Measurements from ENCODE around the gene HECTD4.

The HECTD4 gene

GRCh38 chr12:112389228-112389627, 7.0 kb upstream of the HECTD4 start:
- H3K36me3 Mint-ChIP-seq (ENCODE audit: low read depth) = no peaks in the 10 kb centered on the region
- peaks cover 14% of the 10 kb centered on the region for H3K4me1 Mint-ChIP-seq
- H3K27me3 Mint-ChIP-seq (ENCODE audit: low read depth) = peaks cover 7% of the 10 kb centered on the region

GRCh38 chr12:112386726-112387125, 4.5 kb upstream of the HECTD4 start:
- no peak overlapping the region for H3K4me3 Mint-ChIP-seq
- peaks cover 14% of the 10 kb centered on the region for H3K4me1 Mint-ChIP-seq

More at GRCh38 chr12:112389228-112389627, 7.0 kb upstream of the HECTD4 start:
- Mint-ChIP-seq H3K9me3 (no peaks in the 10 kb centered on the region), H3K4me3 (peak overlapping the region in 1 of 3 experiments; percentile 26), H3K27ac (no peak overlapping the region)
- no peak for TF ChIP-seq CTCF (IDR thresholded peaks at IDR 0.05; ENCODE audit: unreplicated experiment in 3 of 3)

GRCh38 chr12:112382866-112383265, 635 bp upstream of the HECTD4 start:
- Mint-ChIP-seq H3K4me3 (peak overlapping the region; percentile 86 to 96 (median 93)), H3K27ac (peak overlapping the region; percentile 87 to 92 (median 91)), H3K9me3 (no peaks in the 10 kb centered on the region), H3K27me3 (ENCODE audit: low read depth) (peaks cover 3% of the 10 kb centered on the region), H3K36me3 (ENCODE audit: low read depth) (peaks cover 7% of the 10 kb centered on the region), H3K4me1 (peaks cover 37% of the 10 kb centered on the region)
- no peak for TF ChIP-seq CTCF (IDR thresholded peaks at IDR 0.05; ENCODE audit: unreplicated experiment in 3 of 3)

More at GRCh38 chr12:112386726-112387125, 4.5 kb upstream of the HECTD4 start:
- no peak for TF ChIP-seq CTCF (IDR thresholded peaks at IDR 0.05; ENCODE audit: unreplicated experiment in 3 of 3)
- peak overlapping the region in 2 of 3 experiments; percentile 66 to 84 for H3K27ac Mint-ChIP-seq
- H3K36me3 Mint-ChIP-seq (ENCODE audit: low read depth) = no peaks in the 10 kb centered on the region
- H3K9me3 Mint-ChIP-seq = no peaks in the 10 kb centered on the region
- peaks cover 7% of the 10 kb centered on the region for H3K27me3 Mint-ChIP-seq (ENCODE audit: low read depth)

- peak overlapping the region; percentile 88 to 97 (median 96) for H3K27ac Mint-ChIP-seq
- peak overlapping the region; percentile 98 to 100 (median 98) for H3K4me3 Mint-ChIP-seq
- H3K36me3 Mint-ChIP-seq (ENCODE audit: low read depth) = peaks cover 9% of the 10 kb centered on the region
- H3K27me3 Mint-ChIP-seq (ENCODE audit: low read depth) = no peaks in the 10 kb centered on the region
- TF ChIP-seq CTCF (IDR thresholded peaks at IDR 0.05; ENCODE audit: unreplicated experiment in 3 of 3) = no peak
- peaks cover 30% of the 10 kb centered on the region for H3K4me1 Mint-ChIP-seq
- H3K9me3 Mint-ChIP-seq = no peaks in the 10 kb centered on the region
These were observed 787 bp downstream of the HECTD4 start for GRCh38 chr12:112381406-112381882.

GRCh38 chr12:112380663-112381405, 1.4 kb downstream of the HECTD4 start:
- peaks cover 11% of the 10 kb centered on the region for H3K36me3 Mint-ChIP-seq (ENCODE audit: low read depth)
- TF ChIP-seq CTCF (IDR thresholded peaks at IDR 0.05; ENCODE audit: unreplicated experiment in 3 of 3) = no peak

More at GRCh38 chr12:112380663-112381405, 1.4 kb downstream of the HECTD4 start:
- Mint-ChIP-seq H3K9me3 (no peaks in the 10 kb centered on the region), H3K27me3 (ENCODE audit: low read depth) (no peaks in the 10 kb centered on the region), H3K4me1 (peaks cover 28% of the 10 kb centered on the region), H3K4me3 (peak overlapping the region; percentile 98 to 100 (median 98)), H3K27ac (peak overlapping the region; percentile 88 to 97 (median 96))

All from nephron (organoid).